ENCODE results near the gene DNAJB4.

GRCh38 chr1:77986810-77987209, 17.9 kb upstream of the DNAJB4 start:
- TF ChIP-seq CEBPB (IDR thresholded peaks at IDR 0.05; ENCODE audit: low read depth) (no peak), EZH2phosphoT487 (IDR thresholded peaks at IDR 0.05; ENCODE audit: borderline replicate concordance) (no peak), FOSL1 (IDR thresholded peaks at IDR 0.05; ENCODE audit: low read depth) (no peak), MAX (IDR thresholded peaks at IDR 0.05) (no peak), CBX3 (IDR thresholded peaks at IDR 0.05; ENCODE audit: low read depth) (no peak), YY1 (IDR thresholded peaks at IDR 0.05; ENCODE audit: extremely low read depth, insufficient replicate concordance, low read depth, low read length) (no peak), SIN3A (IDR thresholded peaks at IDR 0.05; ENCODE audit: low read depth) (no peak), POLR2A (IDR thresholded peaks at IDR 0.05; ENCODE audit: borderline replicate concordance, extremely low read depth, insufficient read depth, insufficient read length) (no peak)
- TF ChIP-seq, protein P1, sequence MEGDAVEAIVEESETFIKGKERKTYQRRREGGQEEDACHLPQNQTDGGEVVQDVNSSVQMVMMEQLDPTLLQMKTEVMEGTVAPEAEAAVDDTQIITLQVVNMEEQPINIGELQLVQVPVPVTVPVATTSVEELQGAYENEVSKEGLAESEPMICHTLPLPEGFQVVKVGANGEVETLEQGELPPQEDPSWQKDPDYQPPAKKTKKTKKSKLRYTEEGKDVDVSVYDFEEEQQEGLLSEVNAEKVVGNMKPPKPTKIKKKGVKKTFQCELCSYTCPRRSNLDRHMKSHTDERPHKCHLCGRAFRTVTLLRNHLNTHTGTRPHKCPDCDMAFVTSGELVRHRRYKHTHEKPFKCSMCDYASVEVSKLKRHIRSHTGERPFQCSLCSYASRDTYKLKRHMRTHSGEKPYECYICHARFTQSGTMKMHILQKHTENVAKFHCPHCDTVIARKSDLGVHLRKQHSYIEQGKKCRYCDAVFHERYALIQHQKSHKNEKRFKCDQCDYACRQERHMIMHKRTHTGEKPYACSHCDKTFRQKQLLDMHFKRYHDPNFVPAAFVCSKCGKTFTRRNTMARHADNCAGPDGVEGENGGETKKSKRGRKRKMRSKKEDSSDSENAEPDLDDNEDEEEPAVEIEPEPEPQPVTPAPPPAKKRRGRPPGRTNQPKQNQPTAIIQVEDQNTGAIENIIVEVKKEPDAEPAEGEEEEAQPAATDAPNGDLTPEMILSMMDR (IDR thresholded peaks at IDR 0.05 in 2 of 3, conservative IDR thresholded peaks at IDR 0.05 in 1 of 3; ENCODE audit: borderline replicate concordance in 1 of 3, insufficient read depth in 1 of 3, low read depth in 2 of 3, low read length in 2 of 3): no peak

Measured in HCT116 (cell line).